GM23338 (cell line): ENCODE measurements around the gene TTC22. TPM values are rescaled to one million over a fixed set of nuclear protein-coding genes. Genes with fewer than 3 reads are reported as not detected.

Source experiments
- ATAC-seq: fragments of 200-7000 bp; cut with Tn5 transposase; 3 replicates; pipeline ENCODE4 v1.9.1; 2020
- DNase-seq: peaks from one replicate; pipeline ENCODE4 v3.0.0-alpha.2; 2015; ENCODE audit warnings: low spot score
- H2AFZ ChIP-seq: fragments of 200-600 bp; sonication (generic); 2 replicates; pipeline ENCODE4 v1.8.0; 2016; ENCODE audit warnings: antibody characterized with exemption, mild to moderate bottlenecking, moderate library complexity
- H3F3A ChIP-seq: fragments of 200-600 bp; sonication (generic); replicated peaks from 2 replicates; pipeline ENCODE4 v1.8.0; 2017; ENCODE audit warnings: antibody characterized with exemption, mixed run types, low read depth
- H3K27ac ChIP-seq: fragments of 200-600 bp; sonication (generic); 2 replicates; pipeline ENCODE4 v1.6.1; 2016; ENCODE audit warnings: low read depth
- H3K27me3 ChIP-seq: fragments of 200-600 bp; sonication (generic); 2 replicates; pipeline ENCODE4 v1.8.0; 2016; ENCODE audit warnings: mild to moderate bottlenecking, mixed run types, moderate library complexity; ENCODE audit not compliant: insufficient read depth
- H3K36me3 ChIP-seq: fragments of 200-600 bp; sonication (generic); 2 replicates; pipeline ENCODE4 v1.8.0; 2016; ENCODE audit warnings: mild to moderate bottlenecking; ENCODE audit not compliant: insufficient read depth
- H3K4me1 ChIP-seq: fragments of 200-600 bp; sonication (generic); 2 replicates; pipeline ENCODE4 v1.8.0; 2016; ENCODE audit warnings: mild to moderate bottlenecking, moderate library complexity; ENCODE audit not compliant: insufficient read depth
- H3K4me2 ChIP-seq: fragments of 200-600 bp; sonication (generic); 2 replicates; pipeline ENCODE4 v1.7.1; 2017; ENCODE audit warnings: mixed run types
- H3K4me3 ChIP-seq: fragments of 200-600 bp; sonication (generic); 2 replicates; pipeline ENCODE4 v1.6.1; 2016; ENCODE audit warnings: mixed run types
- H3K79me2 ChIP-seq: fragments of 200-600 bp; sonication (generic); replicated peaks from 2 replicates; pipeline ENCODE4 v1.8.0; 2017; ENCODE audit warnings: mild to moderate bottlenecking; ENCODE audit not compliant: insufficient read depth
- H3K9me2 ChIP-seq: fragments of 200-600 bp; sonication (generic); 2 replicates; pipeline ENCODE4 v1.8.0; 2017; ENCODE audit not compliant: insufficient read depth
- H4K20me1 ChIP-seq: fragments of 200-600 bp; sonication (generic); replicated peaks from 2 replicates; pipeline ENCODE4 v1.8.0; 2017; ENCODE audit warnings: mild to moderate bottlenecking; ENCODE audit not compliant: insufficient read depth
- H3K27ac Mint-ChIP-seq: 2 replicates; pipeline ENCODE4 v1.8.0; 2020; ENCODE audit warnings: inconsistent platforms, mild to moderate bottlenecking, moderate library complexity, mixed read lengths
- H3K27me3 Mint-ChIP-seq: 3 replicates; pipeline ENCODE4 v1.8.0; 2022; ENCODE audit warnings: low read depth, mild to moderate bottlenecking, moderate library complexity, mixed read lengths, inconsistent platforms; ENCODE audit not compliant: insufficient read depth, poor library complexity
- H3K36me3 Mint-ChIP-seq: 3 replicates; pipeline ENCODE4 v1.8.0; 2021; ENCODE audit warnings: low read depth, mild to moderate bottlenecking, inconsistent platforms, moderate library complexity, mixed read lengths
- H3K4me1 Mint-ChIP-seq: 3 replicates; pipeline ENCODE4 v1.8.0; 2020; ENCODE audit warnings: mild to moderate bottlenecking, inconsistent platforms, mixed read lengths
- H3K4me3 Mint-ChIP-seq: 3 replicates; pipeline ENCODE4 v1.8.0; 2021; ENCODE audit warnings: moderate library complexity, mild to moderate bottlenecking, inconsistent platforms, mixed read lengths
- H3K9me3 Mint-ChIP-seq: 3 replicates; pipeline ENCODE4 v1.8.0; 2020; ENCODE audit warnings: moderate library complexity, mild to moderate bottlenecking, inconsistent platforms, mixed read lengths
- CREB1 ChIP-seq: fragments of 250-450 bp; sonication (Bioruptor Pico); IDR thresholded peaks from 2 replicates; pipeline ENCODE4 v1.5.0; 2020; ENCODE audit warnings: low read depth, mild to moderate bottlenecking, moderate library complexity
- CTCF ChIP-seq, 2 experiments: fragments of 200-600 bp in 1 of 2; sonication (generic) in 1 of 2; conservative IDR thresholded peaks; 2 replicates each; pipeline versions ENCODE4 v1.5.1 to v1.6.1; 2016 to 2017; ENCODE audit warnings: antibody characterized with exemption in 2 of 2, low read depth in 2 of 2, mild to moderate bottlenecking in 2 of 2, moderate library complexity in 1 of 2
- ETS1 ChIP-seq: IDR thresholded peaks from 2 replicates; pipeline ENCODE4 v1.6.1; 2016; ENCODE audit warnings: antibody characterized with exemption
- EZH2 ChIP-seq: fragments of 200-600 bp; sonication (generic); IDR thresholded peaks from one replicate; pipeline ENCODE4 v1.8.0; 2017; ENCODE audit warnings: antibody characterized with exemption, mild to moderate bottlenecking, low read depth; ENCODE audit not compliant: unreplicated experiment
- EZH2phosphoT487 ChIP-seq: fragments of 200-600 bp; sonication (generic); IDR thresholded peaks from one replicate; pipeline ENCODE4 v1.8.1; 2018; ENCODE audit warnings: antibody characterized with exemption; ENCODE audit not compliant: unreplicated experiment
- JUNB ChIP-seq: IDR thresholded peaks from one replicate; pipeline ENCODE4 v1.6.1; 2016; ENCODE audit warnings: antibody characterized with exemption; ENCODE audit not compliant: unreplicated experiment
- NANOG ChIP-seq: IDR thresholded peaks from 2 replicates; pipeline ENCODE4 v1.6.1; 2016; ENCODE audit warnings: antibody characterized with exemption, borderline replicate concordance
- POLR2AphosphoS5 ChIP-seq: IDR thresholded peaks from 2 replicates; pipeline ENCODE4 v1.6.1; 2016; ENCODE audit warnings: antibody characterized with exemption, low read depth
- STAT1 ChIP-seq: IDR thresholded peaks from one replicate; pipeline ENCODE4 v1.6.1; 2016; ENCODE audit warnings: antibody characterized with exemption; ENCODE audit not compliant: unreplicated experiment
- ZNF114 ChIP-seq: fragments of 250-450 bp; sonication (Bioruptor Pico); IDR thresholded peaks from 2 replicates; pipeline ENCODE4 v1.5.0; 2020; ENCODE audit warnings: mild to moderate bottlenecking, moderate library complexity
- ZNF331 ChIP-seq: fragments of 250-450 bp; sonication (Bioruptor Pico); IDR thresholded peaks from 2 replicates; pipeline ENCODE4 v1.5.0; 2020; ENCODE audit warnings: low read depth, mild to moderate bottlenecking, moderate library complexity
- polyA plus RNA-seq: library from polyadenylated mRNA; unstranded; fragments of >200 nt; fragmentation: Nextera tagmentation; extraction: Ambion mirVana; gene quantifications from 2 replicates; pipeline ENCODE4 v1.2.1, GENCODE V29; 2016
- total RNA-seq: library from RNA; depleted of rRNA; stranded (reverse); fragments of >200 nt; shearing (Covaris generic); gene quantifications from 2 replicates; pipeline ENCODE4 v1.2.3, GENCODE V29; 2014
- TF ChIP-seq, protein P1 (sequence below): fragments of 250-450 bp; sonication (Bioruptor Pico); IDR thresholded peaks from 2 replicates; pipeline ENCODE4 v1.5.0; 2020; ENCODE audit warnings: mild to moderate bottlenecking, moderate library complexity
- TF ChIP-seq, protein P2 (sequence below): IDR thresholded peaks from one replicate; pipeline ENCODE4 v1.6.1; 2018; ENCODE audit warnings: antibody characterized with exemption; ENCODE audit not compliant: unreplicated experiment

The TTC22 gene
- total and polyA plus RNA-seq, 2 experiments from 2014 or later: 1.2 to 2.5 TPM

- TF ChIP-seq NANOG (no peak), CREB1 (CRISPR knock-in tag) (no peak), EZH2 (no peak), POLR2AphosphoS5 (no peak), STAT1 (no peak)
Observed at GRCh38 chr1:54844564-54844963, 43.4 kb upstream of the TTC22 start (continued).

DNA sequence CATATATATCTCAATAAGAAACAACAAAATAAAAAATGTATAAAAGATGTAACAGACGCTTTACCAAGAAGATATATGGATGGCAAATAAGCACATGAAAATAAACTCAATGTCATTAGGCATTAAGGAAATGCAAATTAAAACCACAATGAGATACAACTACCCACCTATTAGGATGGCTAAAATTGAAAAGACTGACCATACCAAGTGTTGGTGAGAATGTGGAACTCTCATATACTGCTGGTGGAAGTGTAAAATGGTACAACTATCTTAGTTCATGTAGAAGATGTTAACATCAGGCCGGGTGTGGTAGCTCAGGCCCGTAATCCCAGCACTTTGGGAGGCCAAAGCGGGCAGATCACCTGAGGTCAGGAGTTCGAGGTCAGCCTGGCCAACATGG is 42.3 kb upstream of the TTC22 start:
- H3K27me3 Mint-ChIP-seq: no peaks in the 10 kb centered on the region
- DNase-seq (no peak), ATAC-seq (no peak)
- no peak overlapping the region for H3K4me3 ChIP-seq
- no peak overlapping the region for H3K27ac Mint-ChIP-seq
- no peak overlapping the region for H3K27ac ChIP-seq
- no peak overlapping the region for H3K4me3 Mint-ChIP-seq
- H3K9me3 Mint-ChIP-seq: no peaks in the 10 kb centered on the region
- H3K9me2 ChIP-seq: no peaks in the 10 kb centered on the region
- no peak overlapping the region for H3K4me2 ChIP-seq
- H3K27me3 ChIP-seq: no peaks in the 10 kb centered on the region
- 0 out of 2 replicates have a peak, but pooled peaks cover 7% of the 10 kb centered on the region for H3F3A ChIP-seq
- TF ChIP-seq POLR2AphosphoS5 (no peak), ZNF114 (CRISPR knock-in tag) (no peak), STAT1 (no peak), NANOG (no peak), CTCF (conservative IDR thresholded peaks at IDR 0.05; ENCODE audit: low read depth in 2 of 2) (no peak), JUNB (no peak), EZH2phosphoT487 (no peak), ZNF331 (no peak), CREB1 (CRISPR knock-in tag) (no peak), ETS1 (no peak), EZH2 (no peak)
- TF ChIP-seq, protein P1, sequence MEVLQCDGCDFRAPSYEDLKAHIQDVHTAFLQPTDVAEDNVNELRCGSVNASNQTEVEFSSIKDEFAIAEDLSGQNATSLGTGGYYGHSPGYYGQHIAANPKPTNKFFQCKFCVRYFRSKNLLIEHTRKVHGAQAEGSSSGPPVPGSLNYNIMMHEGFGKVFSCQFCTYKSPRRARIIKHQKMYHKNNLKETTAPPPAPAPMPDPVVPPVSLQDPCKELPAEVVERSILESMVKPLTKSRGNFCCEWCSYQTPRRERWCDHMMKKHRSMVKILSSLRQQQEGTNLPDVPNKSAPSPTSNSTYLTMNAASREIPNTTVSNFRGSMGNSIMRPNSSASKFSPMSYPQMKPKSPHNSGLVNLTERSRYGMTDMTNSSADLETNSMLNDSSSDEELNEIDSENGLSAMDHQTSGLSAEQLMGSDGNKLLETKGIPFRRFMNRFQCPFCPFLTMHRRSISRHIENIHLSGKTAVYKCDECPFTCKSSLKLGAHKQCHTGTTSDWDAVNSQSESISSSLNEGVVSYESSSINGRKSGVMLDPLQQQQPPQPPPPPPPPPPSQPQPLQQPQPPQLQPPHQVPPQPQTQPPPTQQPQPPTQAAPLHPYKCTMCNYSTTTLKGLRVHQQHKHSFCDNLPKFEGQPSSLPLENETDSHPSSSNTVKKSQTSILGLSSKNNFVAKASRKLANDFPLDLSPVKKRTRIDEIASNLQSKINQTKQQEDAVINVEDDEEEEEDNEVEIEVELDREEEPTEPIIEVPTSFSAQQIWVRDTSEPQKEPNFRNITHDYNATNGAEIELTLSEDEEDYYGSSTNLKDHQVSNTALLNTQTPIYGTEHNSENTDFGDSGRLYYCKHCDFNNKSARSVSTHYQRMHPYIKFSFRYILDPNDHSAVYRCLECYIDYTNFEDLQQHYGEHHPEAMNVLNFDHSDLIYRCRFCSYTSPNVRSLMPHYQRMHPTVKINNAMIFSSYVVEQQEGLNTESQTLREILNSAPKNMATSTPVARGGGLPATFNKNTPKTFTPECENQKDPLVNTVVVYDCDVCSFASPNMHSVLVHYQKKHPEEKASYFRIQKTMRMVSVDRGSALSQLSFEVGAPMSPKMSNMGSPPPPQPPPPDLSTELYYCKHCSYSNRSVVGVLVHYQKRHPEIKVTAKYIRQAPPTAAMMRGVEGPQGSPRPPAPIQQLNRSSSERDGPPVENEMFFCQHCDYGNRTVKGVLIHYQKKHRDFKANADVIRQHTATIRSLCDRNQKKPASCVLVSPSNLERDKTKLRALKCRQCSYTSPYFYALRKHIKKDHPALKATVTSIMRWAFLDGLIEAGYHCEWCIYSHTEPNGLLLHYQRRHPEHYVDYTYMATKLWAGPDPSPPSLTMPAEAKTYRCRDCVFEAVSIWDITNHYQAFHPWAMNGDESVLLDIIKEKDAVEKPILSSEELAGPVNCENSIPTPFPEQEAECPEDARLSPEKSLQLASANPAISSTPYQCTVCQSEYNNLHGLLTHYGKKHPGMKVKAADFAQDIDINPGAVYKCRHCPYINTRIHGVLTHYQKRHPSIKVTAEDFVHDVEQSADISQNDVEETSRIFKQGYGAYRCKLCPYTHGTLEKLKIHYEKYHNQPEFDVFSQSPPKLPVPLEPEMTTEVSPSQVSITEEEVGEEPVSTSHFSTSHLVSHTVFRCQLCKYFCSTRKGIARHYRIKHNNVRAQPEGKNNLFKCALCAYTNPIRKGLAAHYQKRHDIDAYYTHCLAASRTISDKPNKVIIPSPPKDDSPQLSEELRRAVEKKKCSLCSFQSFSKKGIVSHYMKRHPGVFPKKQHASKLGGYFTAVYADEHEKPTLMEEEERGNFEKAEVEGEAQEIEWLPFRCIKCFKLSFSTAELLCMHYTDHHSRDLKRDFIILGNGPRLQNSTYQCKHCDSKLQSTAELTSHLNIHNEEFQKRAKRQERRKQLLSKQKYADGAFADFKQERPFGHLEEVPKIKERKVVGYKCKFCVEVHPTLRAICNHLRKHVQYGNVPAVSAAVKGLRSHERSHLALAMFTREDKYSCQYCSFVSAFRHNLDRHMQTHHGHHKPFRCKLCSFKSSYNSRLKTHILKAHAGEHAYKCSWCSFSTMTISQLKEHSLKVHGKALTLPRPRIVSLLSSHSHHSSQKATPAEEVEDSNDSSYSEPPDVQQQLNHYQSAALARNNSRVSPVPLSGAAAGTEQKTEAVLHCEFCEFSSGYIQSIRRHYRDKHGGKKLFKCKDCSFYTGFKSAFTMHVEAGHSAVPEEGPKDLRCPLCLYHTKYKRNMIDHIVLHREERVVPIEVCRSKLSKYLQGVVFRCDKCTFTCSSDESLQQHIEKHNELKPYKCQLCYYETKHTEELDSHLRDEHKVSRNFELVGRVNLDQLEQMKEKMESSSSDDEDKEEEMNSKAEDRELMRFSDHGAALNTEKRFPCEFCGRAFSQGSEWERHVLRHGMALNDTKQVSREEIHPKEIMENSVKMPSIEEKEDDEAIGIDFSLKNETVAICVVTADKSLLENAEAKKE (CRISPR knock-in tag): no peak
- TF ChIP-seq, protein P2, sequence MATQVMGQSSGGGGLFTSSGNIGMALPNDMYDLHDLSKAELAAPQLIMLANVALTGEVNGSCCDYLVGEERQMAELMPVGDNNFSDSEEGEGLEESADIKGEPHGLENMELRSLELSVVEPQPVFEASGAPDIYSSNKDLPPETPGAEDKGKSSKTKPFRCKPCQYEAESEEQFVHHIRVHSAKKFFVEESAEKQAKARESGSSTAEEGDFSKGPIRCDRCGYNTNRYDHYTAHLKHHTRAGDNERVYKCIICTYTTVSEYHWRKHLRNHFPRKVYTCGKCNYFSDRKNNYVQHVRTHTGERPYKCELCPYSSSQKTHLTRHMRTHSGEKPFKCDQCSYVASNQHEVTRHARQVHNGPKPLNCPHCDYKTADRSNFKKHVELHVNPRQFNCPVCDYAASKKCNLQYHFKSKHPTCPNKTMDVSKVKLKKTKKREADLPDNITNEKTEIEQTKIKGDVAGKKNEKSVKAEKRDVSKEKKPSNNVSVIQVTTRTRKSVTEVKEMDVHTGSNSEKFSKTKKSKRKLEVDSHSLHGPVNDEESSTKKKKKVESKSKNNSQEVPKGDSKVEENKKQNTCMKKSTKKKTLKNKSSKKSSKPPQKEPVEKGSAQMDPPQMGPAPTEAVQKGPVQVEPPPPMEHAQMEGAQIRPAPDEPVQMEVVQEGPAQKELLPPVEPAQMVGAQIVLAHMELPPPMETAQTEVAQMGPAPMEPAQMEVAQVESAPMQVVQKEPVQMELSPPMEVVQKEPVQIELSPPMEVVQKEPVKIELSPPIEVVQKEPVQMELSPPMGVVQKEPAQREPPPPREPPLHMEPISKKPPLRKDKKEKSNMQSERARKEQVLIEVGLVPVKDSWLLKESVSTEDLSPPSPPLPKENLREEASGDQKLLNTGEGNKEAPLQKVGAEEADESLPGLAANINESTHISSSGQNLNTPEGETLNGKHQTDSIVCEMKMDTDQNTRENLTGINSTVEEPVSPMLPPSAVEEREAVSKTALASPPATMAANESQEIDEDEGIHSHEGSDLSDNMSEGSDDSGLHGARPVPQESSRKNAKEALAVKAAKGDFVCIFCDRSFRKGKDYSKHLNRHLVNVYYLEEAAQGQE: no peak
- peaks cover 5% of the 10 kb centered on the region; the same call in 2 of the 3 replicates for H3K36me3 Mint-ChIP-seq
- no peaks in the 10 kb centered on the region; the same call in 1 of the 2 replicates for H4K20me1 ChIP-seq
- H3K4me1 ChIP-seq: no peaks in the 10 kb centered on the region
- no peaks in the 10 kb centered on the region for H3K79me2 ChIP-seq
- H3K4me1 Mint-ChIP-seq: no peaks in the 10 kb centered on the region
- no peak overlapping the region for H2AFZ ChIP-seq
- no peaks in the 10 kb centered on the region for H3K36me3 ChIP-seq
